T-helper 1 cell treated with Interleukin-12 subunit alpha and Interleukin-12 subunit beta and Interleukin-4 antibody, amounts not matched to agents 30 μg/mL and 1 μg/mL, for 36 hours (primary cell): ENCODE measurements around the gene FURIN.
A peak's percentile ranks its signal among the peaks of the same experiment; 100 is the strongest.

Experiments
- H3K27ac Mint-ChIP-seq: one replicate; pipeline ENCODE4 v1.8.0; 2021; ENCODE audit warnings: mild to moderate bottlenecking, mixed read lengths
- H3K27me3 Mint-ChIP-seq: one replicate; pipeline ENCODE4 v1.8.0; 2021; ENCODE audit warnings: low read depth, mixed read lengths
- H3K36me3 Mint-ChIP-seq: one replicate; pipeline ENCODE4 v1.8.0; 2021; ENCODE audit warnings: low read depth, mixed read lengths
- H3K4me1 Mint-ChIP-seq: one replicate; pipeline ENCODE4 v1.8.0; 2021; ENCODE audit warnings: low read depth, mixed read lengths
- H3K4me3 Mint-ChIP-seq: one replicate; pipeline ENCODE4 v1.8.0; 2021; ENCODE audit warnings: mild to moderate bottlenecking, moderate library complexity, mixed read lengths
- H3K9me3 Mint-ChIP-seq: one replicate; pipeline ENCODE4 v1.8.0; 2021; ENCODE audit warnings: mixed read lengths

Gene FURIN

GRCh38 chr15:90857883-90858443, 10.4 kb upstream of the FURIN start:
- H3K27ac Mint-ChIP-seq: peak overlapping the region; percentile 92
- H3K27me3 Mint-ChIP-seq: no peaks in the 10 kb centered on the region
- peaks cover 22% of the 10 kb centered on the region for H3K36me3 Mint-ChIP-seq
- peaks cover 68% of the 10 kb centered on the region for H3K4me1 Mint-ChIP-seq
- H3K4me3 Mint-ChIP-seq: peak overlapping the region; percentile 61
- H3K9me3 Mint-ChIP-seq: no peaks in the 10 kb centered on the region

GRCh38 chr15:90859234-90860131, 8.9 kb upstream of the FURIN start:
- H3K4me1 Mint-ChIP-seq: peaks cover 65% of the 10 kb centered on the region

DNA sequence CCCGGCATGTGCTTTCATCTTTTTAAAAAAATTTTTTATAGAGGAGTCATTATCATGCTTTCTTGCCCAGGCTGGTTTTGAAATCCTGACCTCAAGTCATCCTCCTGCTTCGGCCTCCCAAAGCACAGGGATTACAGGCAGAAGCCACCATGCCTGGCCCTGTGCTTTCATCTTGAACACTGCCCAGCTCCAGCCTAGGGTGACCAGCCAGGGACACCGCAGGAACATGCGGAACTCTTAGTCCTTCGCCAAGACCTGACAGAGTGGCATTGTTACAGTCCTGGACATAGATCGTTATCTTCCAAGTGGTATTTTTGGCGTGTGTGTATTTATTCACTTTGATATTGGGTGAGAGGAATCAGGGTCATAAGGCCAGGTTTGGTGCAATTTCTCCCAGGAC, 7.9 kb upstream of the FURIN start:
- peaks cover 55% of the 10 kb centered on the region for H3K4me1 Mint-ChIP-seq
- no peak overlapping the region for H3K4me3 Mint-ChIP-seq
- H3K36me3 Mint-ChIP-seq: peaks cover 11% of the 10 kb centered on the region
- H3K27ac Mint-ChIP-seq: peak overlapping the region; percentile 65
- no peaks in the 10 kb centered on the region for H3K27me3 Mint-ChIP-seq
- no peaks in the 10 kb centered on the region for H3K9me3 Mint-ChIP-seq

More at GRCh38 chr15:90859234-90860131, 8.9 kb upstream of the FURIN start:
- Mint-ChIP-seq H3K27ac (peak overlapping the region; percentile 90), H3K9me3 (no peaks in the 10 kb centered on the region), H3K4me3 (peak overlapping the region; percentile 65), H3K36me3 (peaks cover 15% of the 10 kb centered on the region), H3K27me3 (no peaks in the 10 kb centered on the region)

DNA sequence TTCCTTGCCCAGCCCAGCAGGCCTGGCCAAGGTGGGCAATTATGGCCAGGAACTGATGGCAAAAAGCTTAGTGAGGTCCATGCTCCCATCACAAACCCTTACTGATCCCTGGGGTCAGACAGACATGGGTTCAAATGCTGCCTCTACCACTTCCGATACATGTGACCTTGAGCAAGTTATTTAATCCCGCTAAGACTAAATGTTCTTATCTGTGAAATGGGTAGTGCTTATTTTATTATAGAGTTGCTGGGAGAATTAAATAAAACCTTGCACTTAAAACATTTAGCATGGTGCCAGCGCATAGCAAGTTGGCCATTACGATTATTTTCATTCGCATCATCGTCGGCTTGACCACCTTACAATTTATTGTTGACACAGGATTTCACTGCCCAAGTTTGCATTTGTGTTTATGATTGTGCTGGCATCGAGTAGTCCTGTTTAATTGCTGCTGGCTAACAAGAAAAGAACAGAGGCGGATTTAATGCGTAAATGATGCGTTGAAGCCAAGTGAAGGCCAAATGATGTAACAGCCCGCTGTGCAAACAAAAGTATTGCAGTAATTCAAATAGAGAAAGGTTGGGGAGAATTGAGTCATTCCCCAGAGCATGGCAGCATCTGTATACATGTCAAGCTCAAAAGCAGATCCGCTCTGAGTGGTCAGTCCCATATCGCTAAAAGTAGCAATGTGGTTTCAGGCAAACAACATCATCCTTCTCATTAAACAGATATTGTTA, 7.3 kb upstream of the FURIN start:
- Mint-ChIP-seq H3K4me3 (no peak overlapping the region), H3K4me1 (peaks cover 53% of the 10 kb centered on the region)

DNA sequence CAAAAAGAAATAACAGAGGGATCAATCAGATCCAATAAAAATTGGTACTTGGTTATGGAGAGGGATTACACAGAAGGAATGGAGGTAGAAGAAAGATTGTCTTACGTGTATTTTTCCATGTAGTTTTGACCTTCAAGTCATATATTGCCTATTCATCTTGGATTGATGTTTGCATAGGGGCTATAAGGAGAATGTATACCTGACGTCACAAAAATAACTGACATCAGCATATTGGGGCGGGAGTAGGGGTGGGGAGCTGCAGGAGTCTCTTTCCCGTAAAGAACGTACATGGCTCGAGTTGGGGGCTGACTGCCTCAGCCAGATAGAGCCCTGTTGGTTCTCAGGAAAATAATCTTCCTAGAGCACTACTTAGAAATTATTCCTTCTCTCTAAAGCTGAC, 5.9 kb upstream of the FURIN start:
- peak overlapping the region; percentile 4 for H3K27ac Mint-ChIP-seq

More for the DNA sequence above, 7.3 kb upstream of the FURIN start:
- Mint-ChIP-seq H3K36me3 (peaks cover 15% of the 10 kb centered on the region), H3K9me3 (no peaks in the 10 kb centered on the region), H3K27ac (no peak overlapping the region), H3K27me3 (no peaks in the 10 kb centered on the region)

GRCh38 chr15:90862964-90863778, 5.2 kb upstream of the FURIN start:
- Mint-ChIP-seq H3K4me1 (peaks cover 53% of the 10 kb centered on the region), H3K4me3 (no peak overlapping the region), H3K9me3 (no peaks in the 10 kb centered on the region), H3K36me3 (peaks cover 22% of the 10 kb centered on the region), H3K27ac (peak overlapping the region; percentile 79), H3K27me3 (no peaks in the 10 kb centered on the region)

More for the DNA sequence above, 5.9 kb upstream of the FURIN start:
- H3K4me3 Mint-ChIP-seq: no peak overlapping the region
- no peaks in the 10 kb centered on the region for H3K27me3 Mint-ChIP-seq
- no peaks in the 10 kb centered on the region for H3K9me3 Mint-ChIP-seq
- H3K4me1 Mint-ChIP-seq: peaks cover 54% of the 10 kb centered on the region
- H3K36me3 Mint-ChIP-seq: peaks cover 23% of the 10 kb centered on the region

- H3K4me1 Mint-ChIP-seq: peaks cover 61% of the 10 kb centered on the region
- H3K27ac Mint-ChIP-seq: peak overlapping the region; percentile 79
These were observed 4.4 kb upstream of the FURIN start for GRCh38 chr15:90863987-90864386.

DNA sequence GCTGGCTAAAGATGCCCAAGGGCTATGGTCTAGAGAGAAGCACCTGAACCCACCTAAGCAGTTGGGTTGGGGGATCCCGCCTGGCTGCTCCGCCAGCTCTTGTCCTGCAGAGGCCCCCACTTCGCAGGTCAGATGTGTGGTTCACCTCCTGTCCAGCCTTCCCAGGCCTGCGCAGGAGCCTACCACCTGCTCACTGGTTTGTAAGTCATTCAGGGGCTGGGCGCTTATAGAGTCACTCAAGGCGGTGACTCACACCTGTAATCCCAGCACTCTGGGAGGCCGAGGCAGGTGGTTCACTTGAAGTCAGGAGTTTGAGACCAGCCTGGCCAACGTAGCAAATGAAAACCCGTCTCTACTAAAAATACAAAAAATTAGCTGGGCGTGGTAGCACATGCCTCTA, 3.9 kb upstream of the FURIN start:
- H3K4me1 Mint-ChIP-seq: peaks cover 62% of the 10 kb centered on the region
- H3K4me3 Mint-ChIP-seq: no peak overlapping the region
- no peaks in the 10 kb centered on the region for H3K9me3 Mint-ChIP-seq
- no peak overlapping the region for H3K27ac Mint-ChIP-seq
- no peaks in the 10 kb centered on the region for H3K27me3 Mint-ChIP-seq
- peaks cover 21% of the 10 kb centered on the region for H3K36me3 Mint-ChIP-seq

More at GRCh38 chr15:90863987-90864386, 4.4 kb upstream of the FURIN start:
- peaks cover 23% of the 10 kb centered on the region for H3K36me3 Mint-ChIP-seq
- no peaks in the 10 kb centered on the region for H3K9me3 Mint-ChIP-seq
- H3K4me3 Mint-ChIP-seq: no peak overlapping the region
- no peaks in the 10 kb centered on the region for H3K27me3 Mint-ChIP-seq

DNA sequence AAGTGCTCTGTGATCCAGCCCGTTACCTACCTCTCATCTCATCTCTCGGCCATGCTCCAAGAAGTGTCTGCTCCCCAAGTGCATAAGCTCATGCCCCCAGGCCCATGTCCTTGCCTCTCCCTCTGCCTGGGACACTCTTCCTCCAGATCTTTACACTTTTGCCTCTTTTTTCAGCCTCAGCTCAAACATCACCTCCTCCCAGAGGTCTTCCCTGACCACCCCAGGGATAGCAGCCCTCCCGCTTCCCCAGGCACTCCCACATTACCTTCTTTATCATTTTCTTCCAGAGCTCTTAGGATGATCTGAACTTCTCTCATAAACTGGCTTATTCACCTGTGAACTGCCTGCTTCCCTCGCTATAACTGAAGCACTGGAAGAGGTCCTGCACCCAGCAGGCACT, 2.7 kb upstream of the FURIN start:
- H3K27ac Mint-ChIP-seq: peak overlapping the region; percentile 32
- H3K9me3 Mint-ChIP-seq: no peaks in the 10 kb centered on the region
- H3K27me3 Mint-ChIP-seq: no peaks in the 10 kb centered on the region
- peaks cover 28% of the 10 kb centered on the region for H3K36me3 Mint-ChIP-seq
- H3K4me3 Mint-ChIP-seq: no peak overlapping the region
- peaks cover 70% of the 10 kb centered on the region for H3K4me1 Mint-ChIP-seq

DNA sequence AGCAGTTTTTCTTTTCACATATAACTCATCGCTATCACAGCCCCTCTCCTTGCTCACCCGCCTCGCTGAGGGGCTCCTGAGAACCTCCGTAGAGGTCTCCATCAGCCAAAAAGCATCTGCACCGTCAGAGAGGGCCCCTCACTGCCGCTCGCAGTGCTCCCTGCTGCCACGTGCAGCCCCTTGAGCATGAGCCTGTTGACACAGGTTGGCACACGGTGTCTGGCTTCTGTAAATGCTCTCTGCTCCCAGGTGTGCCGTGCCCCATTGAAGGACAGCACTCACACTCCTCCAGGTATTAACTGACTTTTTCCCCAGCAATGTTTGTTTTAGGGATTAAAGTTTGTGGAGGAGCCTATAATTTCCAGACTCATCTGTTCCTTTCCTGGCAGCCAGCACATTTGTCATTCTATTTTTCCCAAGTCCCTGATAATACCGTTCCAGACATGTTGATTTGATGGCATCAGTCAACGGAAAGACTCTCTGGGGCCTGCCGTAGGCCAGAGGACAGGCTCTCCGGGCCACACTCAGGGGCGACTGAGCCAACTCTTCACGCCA, 2.1 kb upstream of the FURIN start:
- peak overlapping the region; percentile 72 for H3K27ac Mint-ChIP-seq
- H3K27me3 Mint-ChIP-seq: no peaks in the 10 kb centered on the region
- H3K4me3 Mint-ChIP-seq: no peak overlapping the region
- H3K9me3 Mint-ChIP-seq: no peaks in the 10 kb centered on the region
- peaks cover 31% of the 10 kb centered on the region for H3K36me3 Mint-ChIP-seq
- H3K4me1 Mint-ChIP-seq: peaks cover 70% of the 10 kb centered on the region

DNA sequence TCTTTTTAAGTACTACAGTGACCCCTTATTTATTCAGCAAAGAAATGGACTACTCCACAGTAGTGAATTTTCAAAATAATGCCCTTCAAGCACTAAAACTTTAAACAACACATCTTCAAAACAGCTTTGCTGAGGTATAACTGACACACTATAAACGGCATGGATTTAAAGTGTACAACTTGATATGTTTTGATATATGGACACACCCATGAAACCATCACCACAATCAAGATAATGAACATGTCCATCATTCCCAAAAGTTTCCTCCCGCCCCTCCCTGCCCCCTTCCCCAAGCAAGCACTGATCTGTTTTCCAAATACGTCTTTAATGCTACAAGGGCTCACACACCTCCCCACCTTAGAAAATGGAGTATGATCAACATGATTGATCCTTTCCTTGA, 1.6 kb upstream of the FURIN start:
- Mint-ChIP-seq H3K27me3 (no peaks in the 10 kb centered on the region), H3K4me3 (no peak overlapping the region), H3K36me3 (peaks cover 31% of the 10 kb centered on the region), H3K4me1 (peaks cover 67% of the 10 kb centered on the region), H3K27ac (peak overlapping the region; percentile 72), H3K9me3 (no peaks in the 10 kb centered on the region)

GRCh38 chr15:90869140-90869541, 753 bp downstream of the FURIN start:
- Mint-ChIP-seq H3K4me1 (peaks cover 52% of the 10 kb centered on the region), H3K27me3 (no peaks in the 10 kb centered on the region), H3K36me3 (peaks cover 51% of the 10 kb centered on the region), H3K4me3 (peak overlapping the region; percentile 95), H3K27ac (peak overlapping the region; percentile 93), H3K9me3 (no peaks in the 10 kb centered on the region)

- H3K9me3 Mint-ChIP-seq: no peaks in the 10 kb centered on the region
- H3K27ac Mint-ChIP-seq: peak overlapping the region; percentile 93
- H3K4me1 Mint-ChIP-seq: peaks cover 53% of the 10 kb centered on the region
- no peaks in the 10 kb centered on the region for H3K27me3 Mint-ChIP-seq
- H3K4me3 Mint-ChIP-seq: peak overlapping the region; percentile 95
- peaks cover 56% of the 10 kb centered on the region for H3K36me3 Mint-ChIP-seq
These were observed 1.4 kb downstream of the FURIN start for GRCh38 chr15:90869601-90870353.
